ENCODE measurements around the gene ARID1B.

The ARID1B gene

GRCh38 chr6:156774863-156775405 lies 2.2 kb upstream of the ARID1B start:
- DNase-seq = no peak

- no peak for DNase-seq
These were observed 1.5 kb upstream of the ARID1B start for GRCh38 chr6:156775717-156776116.

GRCh38 chr6:156776470-156776839 lies 723 bp upstream of the ARID1B start:
- DNase-seq = peak; percentile 55

- DNase-seq = peak; percentile 66
These were observed 637 bp downstream of the ARID1B start for GRCh38 chr6:156777577-156778453.

- peak; percentile 62 for DNase-seq
These were observed 1.5 kb downstream of the ARID1B start for GRCh38 chr6:156778454-156779205.

- DNase-seq = peak; percentile 19
These were observed 2.3 kb downstream of the ARID1B start for GRCh38 chr6:156779206-156780094.

- peak; percentile 93 for DNase-seq
These were observed 3.0 kb downstream of the ARID1B start for GRCh38 chr6:156780102-156780641.

- no peak for DNase-seq
These were observed 4.0 kb downstream of the ARID1B start for GRCh38 chr6:156780962-156781853.

GRCh38 chr6:156781861-156782631 lies 4.9 kb downstream of the ARID1B start:
- DNase-seq = no peak

GRCh38 chr6:156782691-156783320 lies 5.6 kb downstream of the ARID1B start:
- DNase-seq = no peak

- no peak for DNase-seq
These were observed 6.8 kb downstream of the ARID1B start for GRCh38 chr6:156783958-156784357.

GRCh38 chr6:156786652-156787051 lies 9.5 kb downstream of the ARID1B start:
- no peak for DNase-seq

GRCh38 chr6:156787569-156788492 lies 10.7 kb downstream of the ARID1B start:
- DNase-seq = no peak

- no peak for DNase-seq
These were observed 12.1 kb downstream of the ARID1B start for GRCh38 chr6:156789081-156789943.

- no peak for DNase-seq
These were observed 13.6 kb downstream of the ARID1B start for GRCh38 chr6:156790711-156791319.

GRCh38 chr6:156791320-156791850 lies 14.2 kb downstream of the ARID1B start:
- peak; percentile 67 for DNase-seq

- DNase-seq = no peak
These were observed 16.0 kb downstream of the ARID1B start for GRCh38 chr6:156793200-156793599.
